GM18511 (cell line): ENCODE results near the gene RAP2B.
A peak's percentile ranks its signal among the peaks of the same experiment; 100 is the strongest.

Experiments used
- ATAC-seq: cut with Tn5 transposase; IDR thresholded peaks from one replicate; pipeline ENCODE4 v1.9.1; 2021; ENCODE audit warnings: mild to moderate bottlenecking, moderate library complexity; ENCODE audit not compliant: unreplicated experiment

The RAP2B gene

DNA sequence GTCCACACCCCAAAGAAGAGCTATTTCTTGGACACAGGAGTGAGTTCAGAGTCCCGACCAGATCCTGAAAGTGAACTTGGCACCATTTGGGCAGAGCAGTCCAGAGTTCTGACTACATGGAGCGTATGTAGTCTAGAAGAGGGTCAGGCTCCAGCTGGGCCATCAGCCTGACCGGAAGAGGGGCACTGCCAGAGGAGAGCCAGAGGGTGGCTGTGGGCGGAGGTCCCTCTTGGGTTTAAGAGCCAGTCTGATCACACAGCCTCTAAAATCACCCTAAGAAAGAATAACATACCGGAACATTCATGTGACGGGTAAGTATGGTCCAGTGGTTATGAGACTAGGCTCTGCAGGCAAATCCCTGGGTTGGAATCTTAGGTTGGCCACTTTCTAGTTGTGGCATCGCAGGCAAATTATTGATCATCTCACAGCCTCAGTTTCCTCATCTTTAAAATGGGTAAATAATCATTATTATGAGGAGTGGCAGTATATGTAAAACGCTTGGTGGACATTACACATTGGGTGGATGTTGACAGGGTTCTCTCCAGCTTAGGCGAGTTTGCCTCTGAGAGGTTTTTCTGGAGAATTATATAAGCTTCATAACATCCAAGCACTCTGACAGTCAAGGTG lies 2.1 kb upstream of the RAP2B start:
- ATAC-seq, result no peak

DNA sequence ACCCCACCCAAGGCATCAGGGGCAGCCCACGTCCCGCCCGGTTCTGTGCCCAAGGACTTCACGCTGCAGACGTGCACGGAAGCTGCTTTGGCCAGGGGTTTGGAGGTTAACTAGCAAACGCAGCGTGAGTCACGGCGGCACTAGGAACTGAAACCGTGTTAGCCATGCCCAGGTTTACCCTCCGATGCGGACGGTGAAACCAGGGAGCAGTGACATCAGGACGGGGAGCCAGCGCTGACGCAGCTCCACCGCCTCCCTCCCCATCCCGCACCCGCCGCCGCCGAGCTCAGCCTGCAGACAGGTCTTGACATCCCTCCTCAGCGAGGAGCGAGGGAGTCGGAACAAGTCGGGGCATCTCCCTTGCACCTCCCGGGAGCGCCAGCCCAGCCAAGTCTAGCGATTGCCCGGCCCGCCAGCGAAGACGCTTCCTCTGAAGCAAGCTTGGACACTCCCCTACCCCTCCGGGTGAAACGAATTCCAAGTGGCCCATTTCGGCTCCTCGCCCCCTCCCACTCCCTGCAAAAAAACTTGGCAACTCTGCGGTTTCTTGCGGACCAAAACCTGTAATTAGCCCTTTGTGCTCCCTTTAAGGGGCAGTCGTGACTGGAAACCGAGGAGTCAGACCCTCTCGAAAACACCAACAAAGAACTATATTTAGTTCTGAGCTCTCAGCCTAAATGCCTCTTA lies 1.4 kb upstream of the RAP2B start:
- peak; percentile 42 for ATAC-seq

DNA sequence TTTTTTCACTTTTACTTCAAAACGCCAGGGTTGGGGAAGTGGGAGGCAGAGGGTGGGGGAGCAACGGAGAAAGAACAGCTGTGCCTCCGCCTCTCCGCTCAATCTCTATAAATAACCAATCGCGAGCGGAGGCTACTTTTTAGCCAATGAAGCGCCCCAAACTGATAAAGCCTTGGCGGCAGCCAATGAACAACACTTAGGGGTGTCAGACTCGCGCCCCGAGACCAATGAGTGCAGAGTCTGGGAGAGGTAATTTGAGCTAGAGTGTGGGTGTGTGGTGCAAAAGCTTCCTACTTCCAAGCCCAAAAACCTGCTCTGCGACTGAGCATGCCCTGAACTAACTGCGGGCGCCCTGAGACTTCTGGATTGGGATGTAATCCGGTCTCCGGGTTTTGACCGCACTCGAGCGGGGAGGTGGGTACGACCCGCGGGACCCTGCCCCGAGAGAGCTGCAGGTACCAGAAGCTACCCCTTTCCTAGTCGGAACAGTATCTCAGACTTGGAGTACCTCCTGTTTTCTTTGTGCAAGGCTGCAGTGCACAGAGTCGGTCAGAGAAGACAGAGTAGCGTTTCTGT lies 800 bp upstream of the RAP2B start:
- peak; percentile 74 for ATAC-seq

DNA sequence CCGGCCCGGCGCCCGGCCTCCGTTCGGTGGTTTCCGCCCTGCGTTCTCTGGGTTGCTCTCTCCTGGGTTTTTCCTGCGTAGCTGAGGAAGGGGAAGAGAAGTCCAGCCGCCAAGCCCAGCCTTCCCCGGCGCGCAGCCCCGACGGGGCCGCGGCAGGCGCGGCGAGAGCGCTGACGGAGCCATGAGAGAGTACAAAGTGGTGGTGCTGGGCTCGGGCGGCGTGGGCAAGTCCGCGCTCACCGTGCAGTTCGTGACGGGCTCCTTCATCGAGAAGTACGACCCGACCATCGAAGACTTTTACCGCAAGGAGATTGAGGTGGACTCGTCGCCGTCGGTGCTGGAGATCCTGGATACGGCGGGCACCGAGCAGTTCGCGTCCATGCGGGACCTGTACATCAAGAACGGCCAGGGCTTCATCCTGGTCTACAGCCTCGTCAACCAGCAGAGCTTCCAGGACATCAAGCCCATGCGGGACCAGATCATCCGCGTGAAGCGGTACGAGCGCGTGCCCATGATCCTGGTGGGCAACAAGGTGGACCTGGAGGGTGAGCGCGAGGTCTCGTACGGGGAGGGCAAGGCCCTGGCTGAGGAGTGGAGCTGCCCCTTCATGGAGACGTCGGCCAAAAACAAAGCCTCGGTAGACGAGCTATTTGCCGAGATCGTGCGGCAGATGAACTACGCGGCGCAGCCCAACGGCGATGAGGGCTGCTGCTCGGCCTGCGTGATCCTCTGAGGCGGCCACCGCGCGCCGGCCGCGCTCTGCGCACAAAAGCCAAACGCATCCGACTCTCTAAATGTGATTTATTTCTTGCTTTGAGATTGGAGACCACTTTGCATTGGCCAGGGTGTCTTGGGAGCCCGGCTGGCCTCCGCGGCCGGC lies 727 bp downstream of the RAP2B start:
- peak; percentile 3 for ATAC-seq

DNA sequence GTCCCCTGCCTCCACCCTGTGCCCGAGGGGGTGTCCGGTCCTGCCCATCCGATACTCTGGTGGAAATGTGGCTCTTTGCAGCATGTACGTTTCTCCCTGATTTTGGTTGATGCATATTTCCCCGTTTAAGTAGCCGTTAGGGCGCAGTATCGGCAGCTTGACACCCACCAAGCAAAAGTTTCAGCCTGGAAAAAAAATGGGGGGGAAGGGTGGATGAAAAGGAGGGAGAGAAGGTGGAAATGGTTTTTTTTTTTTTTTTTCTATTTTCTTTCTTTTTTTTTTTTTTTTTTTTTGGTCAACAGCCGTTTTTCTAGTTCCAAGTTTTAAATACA lies 1.3 kb downstream of the RAP2B start:
- ATAC-seq, result no peak

DNA sequence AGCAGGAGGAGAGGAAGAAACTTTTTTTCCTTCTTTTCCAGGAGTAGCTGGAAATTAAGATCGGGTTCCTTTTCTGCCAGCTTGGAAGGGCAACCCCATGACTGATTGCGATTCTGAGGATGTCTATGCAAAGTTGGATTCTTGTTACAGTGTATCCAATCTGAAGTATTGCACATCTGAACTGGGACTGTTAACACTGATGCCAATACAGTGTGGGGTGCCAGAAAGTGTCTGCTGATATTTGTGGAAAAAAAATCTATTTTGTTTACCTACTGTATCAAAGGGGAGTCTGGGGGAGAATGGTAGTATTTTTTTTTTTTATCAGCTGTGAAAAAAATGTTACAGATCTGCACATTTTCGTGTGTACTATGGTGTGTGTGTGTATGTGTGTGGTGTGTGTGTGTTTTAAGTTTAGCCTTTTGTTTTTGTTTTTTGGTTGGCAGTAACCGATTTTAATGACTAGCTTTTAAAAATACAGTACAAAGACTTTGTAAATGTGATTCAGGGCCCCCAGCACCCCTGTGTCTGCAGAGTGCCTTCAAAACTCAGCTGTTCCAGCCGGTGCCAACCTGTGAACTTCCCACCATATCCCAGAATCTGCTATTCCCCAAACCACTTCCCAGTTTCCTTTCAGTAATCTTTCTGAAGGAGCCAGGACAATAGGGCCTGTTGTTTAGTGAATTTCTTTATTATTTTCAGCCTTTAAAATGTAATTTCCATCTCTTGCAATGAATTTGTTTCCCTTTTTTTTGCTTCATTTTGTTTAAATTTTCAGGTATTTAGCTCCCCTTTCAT lies 1.9 kb downstream of the RAP2B start:
- ATAC-seq, result no peak

DNA sequence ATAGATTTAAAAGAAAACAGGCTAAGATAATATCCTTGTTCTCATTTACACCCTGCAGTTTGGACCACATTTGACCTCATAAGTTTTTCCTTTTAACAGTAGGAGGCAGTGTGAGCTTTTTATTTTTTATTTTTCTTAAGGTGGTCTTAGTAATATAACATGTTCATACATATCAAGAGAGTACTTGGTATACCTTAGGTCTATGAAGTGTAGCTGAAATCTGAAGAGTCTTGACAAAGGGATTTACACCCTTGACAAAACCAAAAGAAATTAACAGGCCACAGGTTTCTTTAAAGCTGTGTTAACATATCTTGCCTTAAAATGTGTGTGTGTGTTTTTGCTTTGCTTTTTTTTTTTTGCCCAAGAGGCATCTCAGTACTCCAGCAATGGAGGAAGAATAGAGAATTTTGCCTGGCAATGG lies 3.2 kb downstream of the RAP2B start:
- ATAC-seq, result no peak

DNA sequence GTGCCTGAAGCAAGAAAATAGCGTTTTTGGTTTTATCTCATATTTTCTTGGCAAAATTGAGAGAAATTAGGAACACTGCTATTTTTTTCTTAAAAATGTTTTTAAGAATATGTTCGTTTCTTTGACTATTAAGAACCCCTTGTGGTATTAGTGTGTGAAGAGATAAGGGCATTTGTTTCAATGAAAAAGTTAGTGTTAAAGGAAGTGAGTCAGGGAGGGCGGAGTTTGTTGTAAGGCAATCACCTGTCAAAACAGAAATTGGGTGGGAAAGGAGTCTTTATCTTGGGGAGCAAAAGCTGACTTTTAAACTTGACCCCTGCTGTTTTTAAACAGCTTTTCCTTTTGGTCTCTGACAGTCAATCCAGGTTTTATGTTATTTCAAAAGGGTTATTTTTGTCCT lies 4.2 kb downstream of the RAP2B start:
- no peak for ATAC-seq

DNA sequence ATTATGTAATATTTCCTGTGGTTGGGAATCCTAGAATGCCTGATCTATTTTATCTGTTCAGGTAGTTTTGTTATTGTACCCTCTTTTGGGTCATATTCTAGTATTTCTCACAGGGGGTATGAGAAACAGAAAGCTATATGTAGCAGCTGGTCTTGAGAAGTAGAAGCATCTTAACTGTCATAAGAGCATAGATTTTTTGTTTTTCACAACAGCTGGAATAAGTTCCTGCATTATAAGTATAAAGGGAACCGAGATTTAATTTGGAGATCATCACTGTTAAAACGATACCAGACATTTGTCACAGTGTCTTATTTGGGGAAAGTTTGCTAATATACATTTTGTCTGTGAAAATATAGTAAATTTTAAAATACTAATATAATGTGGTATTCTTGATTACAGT lies 4.8 kb downstream of the RAP2B start:
- ATAC-seq, result no peak

DNA sequence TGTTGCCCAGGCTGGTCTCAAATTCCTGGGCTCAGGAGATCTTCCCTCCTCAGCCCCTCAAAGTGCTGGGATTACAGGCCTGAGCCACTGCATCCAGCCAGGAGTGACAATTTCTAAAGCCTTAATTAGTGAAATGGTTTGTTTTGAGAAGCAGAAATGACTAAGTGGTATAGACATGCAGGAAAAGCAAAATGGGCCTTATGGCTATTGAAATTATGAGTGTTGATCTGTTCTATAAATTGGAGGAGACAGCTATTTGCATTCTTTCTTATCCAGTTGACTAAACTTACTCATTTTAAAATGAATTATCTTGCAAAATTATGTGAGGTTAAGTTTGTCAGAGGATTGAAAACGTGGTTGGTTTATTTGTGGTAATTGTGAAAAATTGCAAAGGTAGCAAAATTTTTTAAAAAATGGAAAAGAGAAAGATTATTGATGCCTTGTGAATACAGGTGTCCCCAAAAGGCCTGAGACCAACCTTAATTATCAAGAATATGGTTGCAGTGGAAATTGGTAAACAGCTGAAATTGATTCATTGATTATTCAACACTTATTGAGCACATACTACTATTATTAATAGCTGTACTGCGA lies 7.9 kb downstream of the RAP2B start:
- ATAC-seq, result no peak

DNA sequence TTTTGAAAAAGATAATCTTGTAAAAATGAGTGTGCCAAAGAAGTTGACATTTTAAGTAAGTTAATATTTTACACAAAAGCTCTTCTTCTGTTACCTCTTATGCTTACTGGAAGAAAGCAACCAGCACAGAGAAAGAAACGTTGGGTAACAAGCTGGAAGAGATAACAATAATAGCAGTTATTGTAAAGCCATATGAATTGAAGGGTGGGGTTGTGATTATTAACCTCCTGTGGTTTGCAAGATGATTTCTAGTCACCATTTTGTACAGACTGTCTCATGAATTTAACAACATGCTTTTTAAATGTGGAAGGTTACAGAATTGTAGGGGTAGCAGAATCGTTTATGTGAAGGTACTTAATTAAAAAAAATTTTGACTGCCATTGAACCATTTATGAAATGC lies 9.2 kb downstream of the RAP2B start:
- ATAC-seq, result no peak

DNA sequence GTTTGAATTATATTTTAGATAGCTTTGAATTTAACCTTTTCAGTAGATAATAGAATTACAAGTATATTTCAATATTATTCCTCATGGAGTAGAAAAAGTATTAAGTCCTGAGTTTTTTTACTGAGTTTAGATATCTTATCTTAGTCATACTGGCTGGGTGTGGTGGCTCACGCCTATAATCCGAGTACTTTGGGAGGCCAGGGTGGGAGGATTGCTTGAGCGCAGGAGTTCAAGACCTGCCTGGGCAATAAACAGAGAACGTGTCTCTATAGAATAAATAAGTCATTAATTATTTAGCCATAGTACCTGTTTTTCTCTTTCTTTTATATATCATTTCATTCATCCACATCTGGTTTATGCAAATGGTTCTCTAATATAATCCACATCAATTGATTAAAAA lies 9.9 kb downstream of the RAP2B start:
- ATAC-seq, result no peak

DNA sequence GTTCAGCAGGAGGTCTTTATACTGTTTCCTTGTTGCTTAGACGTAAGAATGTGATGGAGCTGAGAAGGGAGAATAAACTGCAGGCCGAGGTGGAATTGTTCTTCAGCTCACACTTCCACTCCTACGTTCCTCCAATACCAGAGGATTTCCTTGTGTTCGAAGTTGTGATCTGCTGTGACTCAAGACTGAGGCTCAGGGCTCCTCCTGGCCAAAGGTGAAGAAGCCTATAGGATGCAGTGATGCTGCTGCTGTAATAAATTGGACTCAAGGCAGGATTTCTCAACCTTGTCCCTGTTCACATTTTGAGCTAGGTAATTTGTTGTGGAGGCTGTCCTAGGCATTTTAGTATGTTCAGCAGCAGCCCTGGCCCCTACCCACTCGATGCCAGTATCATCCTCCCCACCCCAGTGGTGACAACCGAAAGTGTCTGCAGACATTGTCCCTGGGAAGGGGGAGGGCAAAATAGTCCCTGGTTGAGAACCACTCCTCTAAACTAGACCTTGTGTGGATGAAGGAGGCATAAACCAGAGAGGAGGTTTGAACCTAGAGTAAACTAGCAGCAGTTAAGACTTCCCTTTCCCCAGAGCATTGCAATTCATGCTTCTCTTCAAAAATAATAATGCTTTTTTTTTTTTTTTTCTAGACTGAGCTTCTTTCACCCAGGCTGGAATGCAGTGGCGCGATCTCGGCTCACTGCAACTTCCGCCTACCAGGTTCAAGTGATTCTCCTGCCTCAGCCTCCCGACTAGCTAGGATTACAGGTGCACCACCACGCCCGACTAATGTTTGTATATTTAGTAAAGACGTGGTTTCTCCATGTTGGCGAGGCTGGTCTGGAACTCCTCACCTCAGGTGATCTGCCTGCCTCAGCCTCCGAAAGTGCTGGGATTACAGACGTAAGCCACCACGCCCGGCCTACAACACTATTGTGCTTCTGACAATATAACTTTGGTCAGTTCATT lies 11.1 kb downstream of the RAP2B start:
- no peak for ATAC-seq

DNA sequence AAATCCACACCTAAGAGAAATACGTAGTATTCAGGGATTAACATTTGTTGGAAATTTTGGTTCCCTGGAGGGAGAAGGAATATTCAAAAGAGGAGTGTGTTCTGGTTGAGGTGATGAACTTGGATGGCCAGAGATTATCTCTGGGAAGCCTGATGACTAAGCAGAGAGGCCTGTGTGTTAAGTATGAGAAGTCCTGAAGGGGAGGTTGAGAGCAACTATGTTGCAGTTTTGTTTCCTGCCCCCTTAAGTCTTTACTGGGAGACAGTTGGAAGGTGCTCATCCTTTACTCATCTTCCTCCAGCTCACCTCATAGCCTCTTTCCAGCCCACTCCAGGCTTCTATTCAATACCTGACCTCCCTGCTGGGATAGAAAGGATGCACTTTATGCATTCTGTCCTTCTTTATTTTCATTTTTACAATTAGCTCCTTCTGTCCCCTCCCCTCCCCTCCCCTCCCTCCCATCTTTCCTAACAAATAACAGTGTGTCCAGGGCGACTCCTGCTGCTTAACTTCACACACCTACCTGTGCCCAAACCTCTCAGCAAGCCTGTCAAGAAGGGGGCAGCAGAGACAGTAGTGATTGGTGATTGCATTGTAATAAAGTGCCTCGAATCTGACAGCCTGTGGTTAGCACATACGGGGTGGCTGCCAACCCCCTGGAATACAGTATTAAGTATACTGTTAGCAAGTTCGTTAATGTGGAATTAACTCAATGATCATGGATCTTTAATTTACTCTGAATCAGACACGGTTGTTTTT lies 11.9 kb downstream of the RAP2B start:
- ATAC-seq, result no peak

DNA sequence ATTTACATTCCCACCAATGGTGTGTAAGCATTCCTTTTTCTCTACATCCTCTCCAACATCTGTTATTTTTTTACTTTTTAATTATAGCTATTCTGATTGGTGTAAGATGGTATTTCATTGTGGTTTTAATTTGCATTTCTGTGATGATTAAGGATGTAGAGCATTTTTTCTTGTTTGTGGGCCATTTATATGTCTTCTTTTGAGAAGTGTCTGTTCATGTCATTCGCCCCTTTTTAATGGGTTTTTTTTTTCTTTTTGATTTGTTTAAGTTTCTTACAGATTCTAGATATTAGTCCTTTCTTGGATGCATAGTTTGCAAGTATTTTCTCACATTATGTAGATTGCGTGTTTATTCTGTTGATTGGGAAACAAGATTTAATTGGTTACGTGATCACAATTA lies 14.2 kb downstream of the RAP2B start:
- no peak for ATAC-seq

DNA sequence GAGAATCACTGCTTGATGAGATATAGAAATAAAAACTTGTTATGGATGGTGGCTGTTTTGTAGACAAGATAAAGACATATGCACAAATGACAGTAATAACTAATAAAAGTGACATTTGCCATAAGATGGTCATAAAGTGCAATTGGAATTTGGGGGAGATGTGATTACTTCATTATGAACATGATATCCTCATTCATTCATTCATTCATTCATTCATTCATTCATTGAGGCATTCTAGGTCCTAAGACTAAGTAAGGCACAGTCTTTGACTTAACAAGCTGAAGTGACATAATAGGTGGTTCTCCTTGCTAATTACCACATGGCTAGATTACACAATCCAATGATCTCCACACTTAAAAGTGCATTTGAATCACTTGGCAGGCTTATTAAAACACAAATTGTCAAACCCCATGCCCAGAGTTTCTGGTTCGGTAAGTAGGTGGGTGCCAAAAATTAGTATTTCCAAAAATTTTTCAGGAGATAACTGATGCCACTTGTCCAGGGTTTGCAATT lies 18.9 kb downstream of the RAP2B start:
- ATAC-seq, result no peak

DNA sequence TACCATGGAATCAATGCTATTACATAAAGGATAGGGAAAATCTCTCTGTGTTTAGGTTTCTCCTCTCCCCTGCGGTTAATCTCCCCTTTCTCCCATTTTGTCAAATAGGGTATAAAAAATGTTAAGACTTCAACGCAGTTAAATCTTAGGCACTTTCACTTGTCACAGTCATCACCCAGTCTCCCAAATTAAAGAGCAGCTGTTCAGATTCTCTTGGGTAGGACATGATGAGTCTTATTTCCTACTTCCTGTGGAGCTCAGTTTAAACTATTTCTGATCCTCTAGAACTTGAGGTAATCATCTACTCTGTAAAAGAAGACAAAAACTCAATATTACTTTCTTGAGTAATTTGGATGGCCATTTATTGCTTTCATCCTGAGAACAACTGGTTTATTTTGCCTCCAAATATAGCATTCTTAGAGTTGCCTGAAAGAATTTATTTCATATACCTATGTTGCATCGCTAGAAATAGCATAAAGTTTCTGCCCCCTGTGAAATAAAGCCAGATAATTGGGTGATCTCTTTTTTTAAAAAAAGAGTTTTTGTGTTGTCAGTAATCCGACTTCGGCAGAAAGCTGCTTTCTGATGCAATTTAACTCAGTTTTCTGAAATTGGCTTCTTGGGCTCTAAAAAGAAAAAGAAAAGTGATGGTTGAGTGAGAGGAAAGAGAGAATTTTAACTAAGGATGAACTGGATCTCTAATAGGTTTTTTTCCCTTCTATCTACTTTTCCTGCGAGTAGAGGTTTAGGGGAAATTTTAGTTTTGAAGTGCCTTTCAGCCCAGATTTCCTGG lies 20.7 kb downstream of the RAP2B start:
- ATAC-seq, result no peak

DNA sequence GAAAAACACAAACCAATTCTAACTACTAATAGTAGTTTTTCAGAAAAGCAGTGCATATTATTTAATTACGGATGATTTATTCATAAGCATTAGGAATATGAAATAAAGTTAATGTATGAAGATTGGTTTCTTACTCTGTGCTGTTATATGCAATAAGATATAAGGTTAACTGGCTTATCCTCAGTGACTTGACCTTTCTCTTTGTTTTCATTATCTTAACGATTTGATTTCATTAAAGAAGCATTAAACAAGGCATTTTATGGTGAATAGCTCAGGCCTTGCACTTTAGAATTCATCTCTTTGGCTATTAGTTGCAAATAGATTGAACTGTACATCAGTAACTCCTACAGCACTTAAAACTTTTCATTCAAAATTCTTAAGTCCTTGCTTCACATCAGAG lies 28.9 kb downstream of the RAP2B start:
- no peak for ATAC-seq
